HL-60/S4 (cell line): Measurements from ENCODE around the gene S100Z.
"Not testable (repeated sequence)": the region's sequence is repeated elsewhere in the genome, so short reads cannot be mapped to it uniquely, and the experiment has no call there.

Experiments used
- in situ Hi-C: fragments of 300-500 bp; cut with MboI; formaldehyde crosslinking; loops from 2 replicates; pipeline ENCODE4 v1.14.3; 2022; ENCODE audit warnings: low sequenced_read_pairs

The S100Z gene

DNA sequence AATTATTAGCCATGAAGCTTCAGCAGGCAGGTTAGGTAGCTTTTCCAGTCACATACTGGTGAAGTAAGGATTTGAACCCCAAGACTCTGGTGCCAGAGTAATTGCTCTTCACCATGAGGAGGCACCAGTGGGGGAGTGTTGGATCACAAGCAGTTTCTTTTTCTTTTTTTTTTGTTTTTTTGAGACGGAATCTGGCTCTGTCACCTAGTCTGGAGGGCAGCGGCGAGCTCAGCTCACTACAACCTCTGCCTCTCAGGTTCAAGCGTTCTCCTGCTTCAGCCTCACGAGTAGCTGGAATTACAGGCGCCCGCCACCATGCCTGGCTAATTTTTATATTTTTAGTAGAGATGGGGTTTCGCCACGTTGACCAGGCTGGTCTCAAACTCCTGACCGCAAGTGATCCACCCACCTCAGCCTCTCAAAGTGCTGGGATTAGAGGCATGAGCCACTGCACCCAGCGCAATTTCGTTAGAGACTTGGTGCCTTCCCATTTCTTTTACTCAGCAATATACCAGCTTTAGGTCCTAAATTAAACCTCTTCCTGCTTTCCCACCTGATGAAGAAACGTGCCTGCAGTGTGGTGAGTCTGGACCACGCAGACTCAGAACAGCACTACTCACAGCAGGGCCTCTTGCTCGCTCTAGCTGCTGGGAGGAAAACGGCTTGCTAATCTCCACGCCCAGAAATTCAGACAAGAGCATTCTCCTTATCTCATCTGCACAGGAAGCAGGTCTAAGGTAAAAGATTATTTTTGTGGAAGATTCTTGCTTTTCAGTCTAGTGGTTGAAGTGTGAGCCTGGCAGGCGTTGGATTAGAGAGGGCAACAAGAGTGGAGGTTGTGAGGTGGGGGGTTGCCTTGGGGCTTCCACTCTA lies at the start of gene S100Z:
Gene S100Z (plus strand): TSS at position 596 of the 873 bp plus-strand sequence. CDS start 25,346 bp downstream, outside the sequence.
- in situ Hi-C loops, result no loop called here

DNA sequence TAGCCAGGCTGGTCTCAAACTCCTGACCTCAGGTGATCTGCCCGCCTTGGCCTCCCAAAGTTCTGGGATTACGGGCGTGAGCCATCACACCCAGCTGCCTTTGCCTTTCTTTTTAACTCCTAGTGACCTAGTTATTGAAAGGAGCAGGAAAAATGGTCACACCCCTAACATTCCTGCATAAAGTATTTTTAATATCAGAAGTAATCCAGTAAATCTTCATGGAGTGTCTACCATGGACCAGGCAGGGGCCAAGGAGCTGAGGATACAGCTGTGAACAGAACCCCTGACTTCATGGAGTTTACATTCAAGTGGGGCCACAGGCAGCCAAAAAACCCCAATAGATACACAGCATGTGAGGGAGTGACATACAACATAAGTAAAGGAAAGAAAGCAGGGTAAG lies 49.2 kb upstream of the S100Z start:
- in situ Hi-C loops, result no loop called here

DNA sequence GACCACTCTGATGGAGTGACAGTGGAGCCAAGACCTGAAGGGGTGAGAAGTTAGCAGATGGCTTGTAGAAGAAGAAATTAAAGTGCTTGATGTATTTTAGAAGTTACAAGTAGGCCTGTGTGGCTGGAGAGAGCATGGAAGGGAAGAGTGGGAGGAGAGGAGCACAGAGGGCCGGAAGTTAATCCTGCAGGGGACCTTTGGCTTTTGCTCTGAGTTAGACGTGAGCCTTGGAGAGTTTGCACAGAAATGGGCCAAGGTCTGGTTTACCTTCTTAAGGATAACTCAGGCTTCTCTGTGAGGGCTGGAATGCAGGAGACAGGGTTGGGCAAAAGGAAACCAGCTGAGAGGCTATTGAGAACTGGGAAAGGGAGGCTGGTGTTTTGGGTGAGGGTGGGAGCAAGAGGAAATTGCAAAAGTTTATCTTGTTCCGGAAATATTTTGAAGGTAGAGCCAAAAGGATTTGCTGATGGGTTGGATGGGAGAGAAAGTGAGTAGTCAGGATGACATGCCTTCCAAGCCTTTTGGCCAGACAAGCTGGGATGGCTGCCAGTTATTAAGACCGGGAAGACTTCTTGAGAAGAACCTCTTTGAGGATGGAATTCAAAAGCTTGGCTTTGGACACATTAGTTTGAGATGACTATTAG lies 48.5 kb upstream of the S100Z start:
- in situ Hi-C loops, result no loop called here

DNA sequence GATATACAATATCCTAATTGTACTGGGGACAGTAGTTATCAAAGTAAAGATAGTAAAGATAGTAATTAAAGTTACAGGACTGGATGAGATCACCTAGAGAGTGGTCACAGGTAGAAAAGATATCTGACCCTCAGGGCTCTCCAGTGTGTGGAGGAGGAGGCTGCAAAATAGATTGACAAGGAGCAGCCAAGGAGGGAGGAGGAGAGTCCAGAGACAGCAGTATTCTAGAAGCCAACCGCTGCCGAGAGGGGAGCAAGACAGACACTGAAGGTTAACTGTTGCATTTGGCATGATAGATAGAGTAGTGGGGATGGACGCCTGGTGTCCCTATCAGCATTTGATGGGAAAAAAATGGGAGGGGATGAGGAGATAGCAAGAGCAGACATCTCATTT lies 48.0 kb upstream of the S100Z start:
- in situ Hi-C loops, result no loop called here

DNA sequence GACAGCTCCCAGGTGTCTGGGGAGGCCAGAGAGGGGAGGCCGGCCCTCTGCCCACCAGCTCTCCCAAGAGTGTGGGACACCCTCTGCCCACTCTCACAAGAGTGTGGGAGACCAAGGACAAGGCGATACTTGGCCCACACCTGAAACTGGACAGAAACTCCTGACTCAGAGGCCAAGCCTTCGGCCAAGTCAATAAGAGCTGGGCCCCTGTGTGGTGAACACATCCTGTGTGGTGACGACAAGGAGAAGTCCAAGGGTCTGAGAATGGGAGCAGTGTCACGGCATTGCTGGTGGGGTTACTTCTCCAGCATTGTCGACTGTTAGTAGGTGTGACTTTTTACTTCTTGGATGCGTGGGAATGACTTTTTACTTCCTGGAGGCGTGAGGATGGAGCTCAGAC lies 45.5 kb upstream of the S100Z start:
- in situ Hi-C loops, result no loop called here

DNA sequence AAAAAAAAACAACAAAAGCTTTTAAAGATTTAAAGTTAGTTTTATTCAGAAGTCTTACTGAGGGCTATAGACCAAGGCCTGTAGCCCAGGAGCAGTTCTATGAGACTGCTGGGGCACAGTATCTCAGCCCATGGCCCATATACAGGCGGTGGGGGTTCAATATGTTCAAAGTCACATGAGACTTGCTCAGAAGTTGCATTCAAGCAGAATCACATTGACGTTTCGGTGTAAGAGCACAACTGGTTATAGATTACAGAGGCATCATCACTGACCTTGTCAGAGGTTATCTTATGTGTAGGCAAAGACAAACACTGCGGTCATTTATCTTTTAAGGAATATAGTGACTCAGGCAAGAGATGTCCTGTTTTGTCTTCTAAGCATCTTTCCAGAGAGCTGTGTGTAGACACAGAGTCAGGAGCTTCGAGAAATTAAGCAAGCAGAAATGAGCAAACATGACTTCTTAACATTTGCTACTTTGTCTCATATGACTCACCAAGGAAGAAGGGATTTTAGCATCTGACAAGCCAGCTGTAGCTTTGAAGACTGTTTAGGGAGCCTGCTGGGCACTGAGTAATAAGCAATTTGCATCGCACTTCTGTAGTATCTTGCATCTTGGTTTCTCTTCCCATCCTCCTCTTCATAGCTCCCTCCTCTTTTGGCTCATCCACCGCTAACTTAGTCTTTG lies 43.9 kb upstream of the S100Z start:
- in situ Hi-C loops, result no loop called here

DNA sequence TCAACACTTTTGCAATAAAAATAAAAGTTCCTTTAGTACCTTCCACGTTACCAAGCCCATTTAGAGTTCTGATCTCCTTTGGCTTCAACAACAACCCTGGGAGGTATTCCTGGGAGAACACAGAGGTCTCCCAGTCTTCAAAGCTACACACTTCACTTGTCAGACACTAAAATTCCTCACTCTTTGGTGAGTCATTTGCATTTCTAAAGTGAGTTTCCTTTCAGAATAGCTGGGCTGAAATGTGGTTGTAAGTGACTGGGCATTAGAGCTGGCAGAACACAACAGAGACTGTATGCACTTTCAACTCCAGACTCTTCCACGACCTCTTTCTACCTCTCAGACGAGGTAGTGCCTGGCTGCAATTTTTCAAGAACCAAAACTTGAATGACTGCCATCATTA lies 42.5 kb upstream of the S100Z start:
- in situ Hi-C loops, result no loop called here

DNA sequence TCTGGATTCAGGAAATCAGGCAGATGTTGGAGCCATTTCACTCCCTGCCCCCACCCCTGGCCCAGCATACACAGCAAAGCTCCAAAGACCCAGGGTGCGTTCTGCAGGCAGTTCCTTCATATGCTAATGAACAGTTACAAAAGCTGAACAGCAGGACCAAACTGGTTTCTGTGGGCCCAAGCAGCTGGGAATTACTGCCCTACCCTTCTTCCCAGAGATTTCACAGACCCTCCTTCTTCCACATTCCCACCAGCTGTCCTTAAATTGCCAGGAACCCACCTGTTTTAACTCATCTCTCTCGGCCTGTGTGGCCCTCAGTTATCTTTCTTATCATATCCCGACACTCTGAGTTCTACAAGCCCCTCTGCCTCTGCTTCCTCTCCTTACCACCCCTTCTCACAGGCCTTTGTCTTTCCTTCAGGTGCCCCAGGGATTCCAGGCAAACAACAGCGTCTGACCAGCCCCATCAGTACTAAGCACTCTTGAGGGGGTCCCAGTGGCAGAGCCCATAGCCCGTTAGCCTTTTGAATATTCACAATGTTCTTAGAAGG lies 41.6 kb upstream of the S100Z start:
- in situ Hi-C loops, result no loop called here

DNA sequence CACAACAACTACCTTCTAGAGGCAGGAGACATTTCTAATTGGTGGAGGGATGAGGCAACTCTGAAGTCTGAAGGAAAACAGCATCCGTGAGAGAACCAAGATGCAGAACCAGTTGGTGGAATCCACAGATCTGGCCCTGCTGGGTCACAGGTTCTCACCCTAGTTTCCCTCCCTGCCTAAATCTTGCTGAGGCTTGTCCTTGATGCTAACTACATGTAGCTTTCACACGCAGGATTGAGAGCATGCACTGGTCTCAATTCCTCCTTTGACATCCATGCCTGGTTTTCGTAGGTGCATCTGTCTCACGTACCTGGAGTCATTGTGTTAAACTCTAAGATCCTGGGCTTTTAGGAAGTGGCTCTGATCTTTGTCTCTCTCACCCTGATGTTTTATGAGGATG lies 40.7 kb upstream of the S100Z start:
- in situ Hi-C loops, result no loop called here

DNA sequence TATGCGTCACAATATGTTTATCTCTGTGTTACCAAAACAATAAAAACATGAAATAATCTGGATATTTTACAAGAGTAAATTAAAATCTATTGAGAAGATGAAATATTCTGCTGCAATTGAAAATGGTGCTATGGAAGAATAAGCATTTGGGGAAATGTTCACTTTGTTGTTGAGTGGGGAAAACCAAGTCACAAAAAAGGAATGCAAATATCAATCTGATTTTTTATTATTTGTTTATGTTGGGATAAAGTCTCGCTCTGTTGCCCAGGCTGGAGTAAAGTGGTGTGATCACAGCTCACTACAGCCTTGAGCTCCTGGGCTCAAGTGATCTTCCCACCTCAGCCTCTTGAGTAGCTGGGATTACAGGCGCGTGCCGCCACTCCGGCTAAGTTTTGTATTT lies 39.6 kb upstream of the S100Z start:
- in situ Hi-C loops, result no loop called here

DNA sequence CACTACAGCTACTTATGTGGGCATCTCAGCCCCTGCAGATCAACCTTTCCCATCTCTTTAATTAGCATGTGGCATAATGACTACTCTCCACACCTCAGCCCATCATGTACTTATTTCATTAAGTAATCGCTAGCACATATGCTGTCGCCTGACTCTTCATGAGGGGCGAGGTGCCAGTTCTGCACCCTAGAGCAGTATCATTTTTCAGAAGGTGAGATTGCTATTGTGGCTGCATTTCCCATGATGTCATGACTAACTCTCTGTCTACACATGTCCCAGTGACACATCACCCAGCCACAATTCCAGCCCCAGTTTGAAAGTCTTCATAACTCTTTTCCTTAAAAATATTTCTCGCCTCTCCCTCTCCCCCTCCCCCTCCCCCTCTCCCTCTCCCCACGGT lies 38.6 kb upstream of the S100Z start:
- in situ Hi-C loops, result no loop called here

DNA sequence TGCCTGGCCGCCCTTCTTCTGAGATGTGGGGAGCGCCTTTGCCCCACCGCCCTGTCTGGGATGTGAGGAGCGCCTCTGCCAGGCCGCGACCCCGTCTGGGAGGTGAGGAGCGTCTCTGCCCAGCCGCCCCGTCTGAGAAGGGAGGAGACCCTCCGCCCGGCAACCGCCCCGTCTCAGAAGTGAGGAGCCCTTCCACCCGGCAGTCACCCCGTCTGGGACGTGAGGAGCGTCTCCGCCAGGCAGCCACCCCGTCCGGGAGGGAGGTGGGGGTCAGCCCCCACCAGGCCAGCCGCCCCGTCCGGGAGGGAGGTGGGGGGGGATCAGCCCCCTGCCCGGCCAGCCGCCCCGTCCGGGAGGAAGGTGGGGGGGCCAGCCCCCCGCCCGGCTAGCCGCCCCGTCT lies 37.6 kb upstream of the S100Z start:
- in situ Hi-C loops, result not testable (repeated sequence)

DNA sequence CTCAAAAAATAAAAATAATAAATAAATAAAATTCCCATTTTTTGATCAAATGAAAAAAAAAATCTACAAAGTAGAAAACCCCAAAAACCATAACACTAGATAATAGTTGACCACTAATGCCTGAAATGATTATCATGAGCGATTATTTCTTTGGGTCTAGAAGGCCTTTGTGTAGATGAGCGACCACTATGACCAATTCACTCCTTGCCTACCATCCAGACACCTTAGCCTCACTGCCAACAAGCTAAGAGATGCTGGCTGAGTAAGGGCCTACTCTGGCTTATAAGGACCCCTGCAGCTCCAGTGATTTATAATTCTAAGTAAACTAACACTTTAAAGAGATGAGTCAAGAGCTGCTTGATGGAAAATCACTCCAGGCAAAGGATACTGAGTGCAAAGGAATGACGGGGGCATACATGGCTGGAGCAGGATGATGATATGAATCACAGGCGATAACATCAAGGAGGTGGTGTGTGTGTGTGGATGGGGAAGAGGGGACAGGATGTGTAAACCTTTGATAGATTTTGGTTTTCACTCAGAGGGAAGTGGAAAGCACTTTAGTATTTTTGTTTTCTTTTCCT lies 35.7 kb upstream of the S100Z start:
- in situ Hi-C loops, result no loop called here

DNA sequence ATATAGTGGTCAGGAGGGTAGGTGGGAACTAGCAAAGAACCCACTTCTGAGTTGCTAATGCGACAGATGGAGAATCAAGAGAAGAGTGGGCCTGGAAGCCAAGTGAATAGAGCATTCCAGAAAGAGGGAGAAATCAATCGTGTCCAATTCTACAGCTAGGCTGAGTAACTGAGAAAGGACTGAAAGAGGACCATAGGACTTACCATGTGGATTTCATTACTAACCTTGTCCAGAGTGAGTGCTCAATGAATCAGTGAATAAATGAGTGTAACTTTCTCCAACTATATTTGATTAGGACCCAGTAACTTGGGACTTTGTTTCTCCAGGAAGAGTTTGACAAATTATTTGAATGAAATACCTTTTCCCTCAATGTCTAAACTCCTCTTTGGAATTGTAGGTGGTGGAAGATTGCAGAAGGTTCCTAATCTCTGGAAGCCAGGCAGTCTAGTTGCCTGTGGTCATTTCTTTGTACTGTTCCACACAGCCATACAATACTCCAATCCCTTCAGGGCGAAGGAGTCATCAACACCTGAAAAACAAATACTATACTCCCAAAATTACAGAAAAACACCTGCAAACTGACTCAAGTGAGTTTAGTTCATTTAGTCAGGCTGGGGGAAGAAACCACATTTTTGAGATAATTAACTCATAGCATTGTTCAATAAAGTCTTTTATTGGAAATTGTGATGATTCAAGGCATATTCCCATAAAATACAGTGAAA lies 33.5 kb upstream of the S100Z start:
- in situ Hi-C loops, result no loop called here

DNA sequence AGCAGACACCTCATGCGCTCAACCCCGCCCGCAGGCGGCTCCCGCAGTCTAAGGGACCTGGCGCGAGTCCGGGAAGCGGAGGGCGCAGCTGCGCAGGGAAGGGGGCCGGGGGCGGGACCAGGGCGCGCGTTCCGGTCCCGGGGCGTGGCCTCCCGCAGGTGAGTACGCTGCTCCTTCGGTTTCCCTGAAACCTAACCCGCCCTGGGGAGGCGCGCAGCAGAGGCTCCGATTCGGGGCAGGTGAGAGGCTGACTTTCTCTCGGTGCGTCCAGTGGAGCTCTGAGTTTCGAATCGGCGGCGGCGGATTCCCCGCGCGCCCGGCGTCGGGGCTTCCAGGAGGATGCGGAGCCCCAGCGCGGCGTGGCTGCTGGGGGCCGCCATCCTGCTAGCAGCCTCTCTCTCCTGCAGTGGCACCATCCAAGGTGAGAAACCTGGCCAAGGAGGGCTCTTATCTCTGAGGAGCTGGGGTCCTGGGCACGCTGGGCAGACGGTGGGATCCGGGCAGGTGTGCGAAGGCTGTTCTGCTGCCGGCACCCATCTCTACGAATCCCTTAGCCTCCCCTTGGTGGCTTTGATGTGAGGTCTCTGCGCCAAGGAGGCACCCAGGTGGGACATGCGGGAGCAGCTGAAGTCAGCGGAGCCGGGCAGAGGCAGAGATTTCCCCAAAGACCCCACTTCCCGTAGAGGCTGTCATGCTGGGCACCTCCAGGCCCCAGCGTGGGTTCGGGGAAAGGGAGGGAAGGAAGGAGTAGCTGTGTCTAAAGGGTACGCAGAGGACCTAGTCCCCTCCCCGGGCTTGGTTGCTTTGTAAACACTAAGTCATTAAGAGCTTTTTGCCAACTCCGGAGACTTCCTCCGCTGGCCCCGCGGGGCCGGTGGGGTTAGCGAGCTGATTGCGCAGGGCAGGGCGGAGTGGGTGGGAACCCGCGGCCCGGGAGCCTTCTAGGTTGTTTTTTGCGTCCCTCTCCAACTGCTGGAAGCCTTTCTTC lies 30.7 kb upstream of the S100Z start, which contains the start of gene F2RL1:
Gene F2RL1 (plus strand): TSS at position 187 of the 988 bp plus-strand sequence. CDS start 153 bp downstream, at position 340.
- in situ Hi-C loops, result no loop called here

DNA sequence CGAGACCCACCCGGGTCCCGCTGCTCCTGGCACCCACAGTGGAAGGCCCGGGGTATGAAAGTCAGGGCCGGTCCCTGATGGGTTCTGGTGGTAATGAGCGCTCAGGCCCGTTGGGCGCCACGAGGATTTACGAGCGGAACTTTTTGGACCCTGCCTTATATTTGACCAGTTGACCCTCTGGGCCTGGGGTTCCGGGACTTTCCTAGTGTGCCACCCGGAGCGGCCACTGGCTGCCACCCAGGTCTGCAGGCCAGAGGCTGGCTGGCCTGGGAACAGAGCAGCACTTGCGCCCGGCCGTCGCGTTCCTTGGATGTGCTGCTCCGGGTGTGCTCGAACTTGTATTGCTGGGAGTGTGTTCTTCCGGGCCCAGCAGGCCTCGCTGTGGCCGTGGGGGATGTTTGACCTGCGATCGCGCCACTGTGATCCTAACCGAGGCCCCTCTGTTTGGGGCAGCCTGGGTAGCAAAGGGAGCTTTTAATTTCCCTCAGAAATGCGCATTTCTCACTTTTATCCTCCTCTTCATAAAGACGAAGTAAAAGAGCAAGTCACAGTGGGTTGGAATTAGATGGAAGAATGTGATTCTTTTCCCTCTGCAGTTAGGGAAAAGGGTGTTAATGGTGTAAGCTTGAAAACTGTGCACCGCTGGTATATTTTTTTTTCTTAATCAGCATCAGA lies 29.8 kb upstream of the S100Z start:
- in situ Hi-C loops, result no loop called here

DNA sequence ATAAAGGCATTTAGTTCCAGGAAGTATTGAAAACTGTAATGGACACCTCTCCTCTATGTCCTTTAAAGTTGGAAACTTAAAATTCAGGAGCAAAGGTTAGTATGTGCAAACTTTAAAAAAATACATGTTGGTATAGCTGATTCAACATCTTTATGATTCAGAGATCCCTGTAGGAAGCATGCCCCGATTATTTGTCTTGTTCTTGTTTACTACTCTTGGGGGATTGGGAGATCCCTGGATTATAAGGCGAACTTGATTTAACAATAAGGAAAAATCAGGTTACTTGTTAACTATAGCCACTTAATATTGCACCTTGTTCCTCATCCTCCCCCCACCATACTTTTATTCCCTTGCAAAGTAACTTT lies 29.3 kb upstream of the S100Z start:
- in situ Hi-C loops, result no loop called here

DNA sequence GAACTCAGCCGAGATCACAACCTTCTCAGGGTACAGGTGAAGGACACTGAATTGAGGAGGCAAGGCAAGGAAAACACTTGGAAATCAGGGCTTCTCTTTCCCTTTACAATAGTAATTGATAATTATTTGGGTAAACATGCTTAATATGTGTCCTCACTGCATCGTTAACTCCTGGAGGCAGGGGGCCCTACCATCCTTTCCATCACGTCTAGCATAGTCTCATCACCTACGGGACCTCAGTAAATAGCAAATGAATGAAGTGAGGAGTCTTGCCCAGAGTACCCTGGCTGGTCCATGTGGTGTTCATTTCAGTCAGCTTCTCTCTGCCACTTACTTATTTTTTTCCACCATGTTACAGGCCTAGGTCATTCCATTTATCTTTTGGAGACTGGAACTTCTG lies 28.7 kb upstream of the S100Z start:
- in situ Hi-C loops, result no loop called here
